Measurements from ENCODE around the gene TCF4. TPM values are rescaled to one million over a fixed set of nuclear protein-coding genes. Genes with fewer than 3 reads are reported as not detected.

Gene TCF4
- total and polyA plus RNA-seq, 4 donors: 4.3 to 15.3 (median 11.5) TPM

DNA sequence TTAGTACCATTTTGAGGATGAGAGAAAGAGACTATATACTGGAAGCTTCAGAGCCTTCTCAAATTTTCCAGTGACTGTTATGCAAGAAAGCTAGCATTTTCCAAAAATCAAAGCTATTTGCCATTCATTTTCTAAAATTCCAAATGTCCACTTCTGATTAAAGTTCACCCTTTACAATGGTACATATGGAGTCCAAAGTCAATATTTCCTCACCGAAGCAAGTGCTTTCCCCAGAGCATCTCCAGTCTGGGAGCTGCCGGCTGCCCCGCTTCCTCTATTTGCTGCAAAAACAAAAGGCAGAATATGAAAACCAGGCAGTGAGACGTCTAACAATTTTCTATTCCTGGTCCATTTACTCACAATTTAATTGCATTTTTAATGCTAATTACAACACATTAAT, 326.7 kb downstream of the TCF4 start:
- H3K27ac ChIP-seq (ENCODE audit: low read depth in 1 of 2, low read length in 2 of 2): no peak overlapping the region
- 63% methylated on average over 4 of the region's 4 CpGs for WGBS
- H3K9ac ChIP-seq (ENCODE audit: low read depth in 1 of 2, low read length in 2 of 2): no peak overlapping the region
- no peaks in the 10 kb centered on the region for H3K27me3 ChIP-seq (ENCODE audit: control insufficient read depth in 4 of 4, insufficient read depth in 4 of 4, low read length in 3 of 4)
- H3K4me3 ChIP-seq (ENCODE audit: low read depth in 1 of 3, low read length in 3 of 3): no peak overlapping the region
- TF ChIP-seq, protein P1, sequence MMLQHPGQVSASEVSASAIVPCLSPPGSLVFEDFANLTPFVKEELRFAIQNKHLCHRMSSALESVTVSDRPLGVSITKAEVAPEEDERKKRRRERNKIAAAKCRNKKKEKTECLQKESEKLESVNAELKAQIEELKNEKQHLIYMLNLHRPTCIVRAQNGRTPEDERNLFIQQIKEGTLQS (IDR thresholded peaks at IDR 0.05): no peak
- TF ChIP-seq HNF4A (conservative IDR thresholded peaks at IDR 0.05): peak in 1 of 2 donors; percentile 29
- H3K36me3 ChIP-seq (ENCODE audit: control insufficient read depth in 4 of 4, insufficient read depth in 3 of 4, low read depth in 1 of 4, low read length in 3 of 4): peaks cover 0 to 2% (median 0%) of the 10 kb centered on the region in 4 donors
- no peak for DNase-seq (ENCODE audit: low spot score)
- H3K9me3 ChIP-seq (ENCODE audit: control insufficient read depth in 4 of 4, low read length in 3 of 4): no peaks in the 10 kb centered on the region
- no peaks in the 10 kb centered on the region for H3K4me1 ChIP-seq (ENCODE audit: control insufficient read depth in 4 of 4, insufficient read depth in 4 of 4, low read length in 3 of 4)

DNA sequence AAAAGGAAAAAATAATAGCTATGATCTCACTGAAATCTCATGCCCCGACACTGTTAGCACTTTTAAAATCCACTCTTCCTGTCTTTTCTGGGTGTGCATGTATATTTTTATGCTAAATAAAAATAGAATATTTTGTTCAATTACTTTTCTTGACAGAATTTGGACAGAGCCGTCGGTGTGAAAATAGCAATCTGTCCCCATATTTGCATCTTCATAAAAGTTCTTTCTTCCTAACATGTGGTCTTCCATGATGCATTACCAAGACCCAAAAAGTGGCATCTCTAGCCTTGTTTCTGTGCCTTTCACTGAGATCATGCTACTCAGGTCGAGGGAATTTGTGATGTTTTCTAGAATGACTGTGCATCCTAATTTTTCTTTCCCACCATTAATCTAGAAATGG, 329.9 kb downstream of the TCF4 start:
- TF ChIP-seq NR2F2 (IDR thresholded peaks at IDR 0.05): no peak
- no peak for TF ChIP-seq FOXA2 (IDR thresholded peaks at IDR 0.05)
- no peak for TF ChIP-seq FOXA1 (IDR thresholded peaks at IDR 0.05)
- no peak for TF ChIP-seq RXRA (IDR thresholded peaks at IDR 0.05)
- no peak for TF ChIP-seq GABPA (IDR thresholded peaks at IDR 0.05 in 1 of 2, conservative IDR thresholded peaks at IDR 0.05 in 1 of 2)
- TF ChIP-seq JUND (IDR thresholded peaks at IDR 0.05): no peak
- Histone ChIP-seq H3K27me3 (ENCODE audit: control insufficient read depth in 4 of 4, insufficient read depth in 4 of 4, low read length in 3 of 4) (no peaks in the 10 kb centered on the region), H3K9ac (ENCODE audit: low read depth in 1 of 2, low read length in 2 of 2) (no peak overlapping the region), H3K36me3 (ENCODE audit: control insufficient read depth in 4 of 4, insufficient read depth in 3 of 4, low read depth in 1 of 4, low read length in 3 of 4) (no peaks in the 10 kb centered on the region), H3K4me3 (ENCODE audit: low read depth in 1 of 3, low read length in 3 of 3) (no peak overlapping the region), H3K27ac (ENCODE audit: low read depth in 1 of 2, low read length in 2 of 2) (no peak overlapping the region), H3K9me3 (ENCODE audit: control insufficient read depth in 4 of 4, low read length in 3 of 4) (no peaks in the 10 kb centered on the region), H3K4me1 (ENCODE audit: control insufficient read depth in 4 of 4, insufficient read depth in 4 of 4, low read length in 3 of 4) (no peaks in the 10 kb centered on the region)
- no peak for DNase-seq (ENCODE audit: low spot score)
- 91% methylated on average over 4 of the region's 4 CpGs for WGBS

DNA sequence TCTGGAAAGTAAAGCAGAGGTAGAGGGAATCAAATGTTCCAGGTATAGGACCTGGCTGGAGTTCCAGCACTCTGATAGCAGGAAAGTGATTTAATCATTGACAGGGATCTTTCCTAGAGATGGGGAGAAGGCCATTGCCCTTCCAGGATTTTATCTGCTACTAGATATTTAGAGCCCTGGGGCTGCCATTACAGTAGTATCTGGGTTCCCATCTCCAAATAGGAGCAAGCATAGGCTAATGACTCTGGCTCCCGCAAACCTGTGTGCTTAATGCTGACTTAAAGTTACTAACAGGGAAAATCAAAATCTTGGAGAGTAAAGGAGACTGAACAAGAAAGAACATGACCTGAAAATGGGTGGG, 331.1 kb downstream of the TCF4 start:
- H3K27ac ChIP-seq (ENCODE audit: low read depth in 1 of 2, low read length in 2 of 2): no peak overlapping the region
- no peaks in the 10 kb centered on the region for H3K9me3 ChIP-seq (ENCODE audit: control insufficient read depth in 4 of 4, low read length in 3 of 4)
- WGBS: 97% methylated on average over 1 of the region's 1 CpG
- TF ChIP-seq, protein P2, sequence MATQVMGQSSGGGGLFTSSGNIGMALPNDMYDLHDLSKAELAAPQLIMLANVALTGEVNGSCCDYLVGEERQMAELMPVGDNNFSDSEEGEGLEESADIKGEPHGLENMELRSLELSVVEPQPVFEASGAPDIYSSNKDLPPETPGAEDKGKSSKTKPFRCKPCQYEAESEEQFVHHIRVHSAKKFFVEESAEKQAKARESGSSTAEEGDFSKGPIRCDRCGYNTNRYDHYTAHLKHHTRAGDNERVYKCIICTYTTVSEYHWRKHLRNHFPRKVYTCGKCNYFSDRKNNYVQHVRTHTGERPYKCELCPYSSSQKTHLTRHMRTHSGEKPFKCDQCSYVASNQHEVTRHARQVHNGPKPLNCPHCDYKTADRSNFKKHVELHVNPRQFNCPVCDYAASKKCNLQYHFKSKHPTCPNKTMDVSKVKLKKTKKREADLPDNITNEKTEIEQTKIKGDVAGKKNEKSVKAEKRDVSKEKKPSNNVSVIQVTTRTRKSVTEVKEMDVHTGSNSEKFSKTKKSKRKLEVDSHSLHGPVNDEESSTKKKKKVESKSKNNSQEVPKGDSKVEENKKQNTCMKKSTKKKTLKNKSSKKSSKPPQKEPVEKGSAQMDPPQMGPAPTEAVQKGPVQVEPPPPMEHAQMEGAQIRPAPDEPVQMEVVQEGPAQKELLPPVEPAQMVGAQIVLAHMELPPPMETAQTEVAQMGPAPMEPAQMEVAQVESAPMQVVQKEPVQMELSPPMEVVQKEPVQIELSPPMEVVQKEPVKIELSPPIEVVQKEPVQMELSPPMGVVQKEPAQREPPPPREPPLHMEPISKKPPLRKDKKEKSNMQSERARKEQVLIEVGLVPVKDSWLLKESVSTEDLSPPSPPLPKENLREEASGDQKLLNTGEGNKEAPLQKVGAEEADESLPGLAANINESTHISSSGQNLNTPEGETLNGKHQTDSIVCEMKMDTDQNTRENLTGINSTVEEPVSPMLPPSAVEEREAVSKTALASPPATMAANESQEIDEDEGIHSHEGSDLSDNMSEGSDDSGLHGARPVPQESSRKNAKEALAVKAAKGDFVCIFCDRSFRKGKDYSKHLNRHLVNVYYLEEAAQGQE (IDR thresholded peaks at IDR 0.05): peak; percentile 27
- no peak for TF ChIP-seq TAF1 (conservative IDR thresholded peaks at IDR 0.05)
- H3K36me3 ChIP-seq (ENCODE audit: control insufficient read depth in 4 of 4, insufficient read depth in 3 of 4, low read depth in 1 of 4, low read length in 3 of 4): no peaks in the 10 kb centered on the region
- no peaks in the 10 kb centered on the region for H3K27me3 ChIP-seq (ENCODE audit: control insufficient read depth in 4 of 4, insufficient read depth in 4 of 4, low read length in 3 of 4)
- no peak overlapping the region for H3K4me3 ChIP-seq (ENCODE audit: low read depth in 1 of 3, low read length in 3 of 3)
- no peaks in the 10 kb centered on the region for H3K4me1 ChIP-seq (ENCODE audit: control insufficient read depth in 4 of 4, insufficient read depth in 4 of 4, low read length in 3 of 4)
- H3K9ac ChIP-seq (ENCODE audit: low read depth in 1 of 2, low read length in 2 of 2): no peak overlapping the region
- DNase-seq (ENCODE audit: low spot score): no peak
